Fibroblast of peridontal ligament (primary cell): ENCODE measurements around the gene MUC4.
"Not testable (repeated sequence)": the region's sequence is repeated elsewhere in the genome, so short reads cannot be mapped to it uniquely, and the experiment has no call there.

Experiments
- DNase-seq: peaks from one replicate; pipeline ENCODE4 v3.0.0-alpha.2; 2010; ENCODE audit errors: extremely low read depth

Gene MUC4

DNA sequence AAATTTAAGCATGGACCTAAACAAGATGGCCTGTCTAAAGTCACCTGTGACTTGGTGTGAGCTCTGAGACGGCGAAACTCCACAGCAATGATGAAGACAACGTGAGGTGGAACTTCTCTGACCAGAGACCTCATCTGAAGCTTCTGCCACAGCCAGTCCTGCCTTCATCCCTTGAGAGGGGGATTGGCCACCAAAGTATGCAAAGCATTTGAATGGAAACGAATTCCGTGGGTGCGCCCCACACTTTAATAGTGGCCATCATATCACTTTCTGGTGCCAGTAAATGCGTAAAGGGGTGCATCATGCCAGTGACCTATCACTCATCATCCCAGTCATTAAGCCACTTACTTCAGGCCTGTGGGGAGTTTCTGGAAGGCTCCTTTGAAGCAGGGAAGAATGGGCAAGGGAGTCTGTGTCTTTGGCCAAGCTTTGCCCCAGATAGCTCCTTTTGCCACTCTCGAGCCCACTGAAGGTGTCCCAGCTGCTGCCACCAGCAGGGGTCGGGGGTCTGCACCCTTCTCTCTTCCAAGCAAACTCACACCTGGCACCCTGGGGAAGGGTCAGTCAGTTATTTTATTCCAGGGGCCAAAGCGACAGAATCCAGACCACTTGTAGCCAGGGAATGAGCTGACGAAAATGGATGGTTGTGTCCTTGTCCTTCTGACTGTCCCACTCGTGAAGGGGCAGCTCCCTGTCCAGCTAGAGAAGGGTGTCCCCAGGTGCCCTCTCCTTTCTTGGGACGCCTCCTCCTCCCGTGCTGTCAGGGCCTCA lies 73.3 kb downstream of the MUC4 start:
- DNase-seq: no peak

DNA sequence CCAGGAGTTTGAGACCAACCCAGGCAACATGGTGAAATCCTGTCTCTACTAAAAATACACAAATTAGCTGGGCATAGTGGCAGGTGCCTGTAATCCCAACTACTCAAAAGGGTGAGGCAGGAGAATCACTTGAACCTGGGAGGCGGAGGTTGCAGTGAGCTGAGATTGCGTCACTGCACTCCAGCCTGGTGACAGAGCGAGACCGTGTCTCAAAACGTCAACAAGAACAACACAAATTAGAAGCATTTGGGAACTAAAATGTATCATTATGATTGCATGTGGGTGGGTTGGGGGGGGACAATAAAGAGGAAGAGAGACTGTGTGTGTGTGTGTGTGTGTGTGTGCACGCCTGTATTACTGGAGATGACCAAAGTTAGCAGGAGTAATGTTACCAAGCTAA lies 73.9 kb downstream of the MUC4 start:
- not testable (repeated sequence) for DNase-seq

DNA sequence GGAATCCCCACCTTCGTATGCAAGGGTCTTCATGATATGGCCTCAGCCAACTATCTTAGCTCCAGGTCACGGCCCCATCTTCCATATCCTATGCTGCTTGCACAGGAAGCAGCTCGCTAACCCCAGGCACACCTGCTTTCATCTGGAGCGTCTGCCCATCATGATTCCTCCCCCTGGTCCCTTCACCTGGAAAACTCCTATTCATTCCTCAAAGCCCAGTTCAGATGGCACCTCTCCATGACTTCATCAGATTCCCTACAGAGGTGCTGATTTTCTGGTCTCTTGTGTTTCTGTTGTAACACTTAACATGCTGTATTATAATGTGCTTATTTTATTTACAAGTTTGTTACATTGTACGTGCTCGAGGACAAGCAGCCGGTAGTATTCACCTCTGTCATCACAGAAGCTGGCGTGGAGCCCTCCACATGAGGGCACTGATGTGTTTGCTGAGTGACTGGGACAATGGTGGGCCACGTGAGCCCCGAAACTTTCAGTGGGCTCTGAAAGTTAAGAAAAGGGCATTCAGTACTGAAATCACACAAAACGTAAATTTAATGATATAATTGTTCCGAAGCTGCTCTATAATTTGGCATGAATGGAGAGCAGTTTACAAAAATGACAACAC lies 74.8 kb downstream of the MUC4 start:
- no peak for DNase-seq

DNA sequence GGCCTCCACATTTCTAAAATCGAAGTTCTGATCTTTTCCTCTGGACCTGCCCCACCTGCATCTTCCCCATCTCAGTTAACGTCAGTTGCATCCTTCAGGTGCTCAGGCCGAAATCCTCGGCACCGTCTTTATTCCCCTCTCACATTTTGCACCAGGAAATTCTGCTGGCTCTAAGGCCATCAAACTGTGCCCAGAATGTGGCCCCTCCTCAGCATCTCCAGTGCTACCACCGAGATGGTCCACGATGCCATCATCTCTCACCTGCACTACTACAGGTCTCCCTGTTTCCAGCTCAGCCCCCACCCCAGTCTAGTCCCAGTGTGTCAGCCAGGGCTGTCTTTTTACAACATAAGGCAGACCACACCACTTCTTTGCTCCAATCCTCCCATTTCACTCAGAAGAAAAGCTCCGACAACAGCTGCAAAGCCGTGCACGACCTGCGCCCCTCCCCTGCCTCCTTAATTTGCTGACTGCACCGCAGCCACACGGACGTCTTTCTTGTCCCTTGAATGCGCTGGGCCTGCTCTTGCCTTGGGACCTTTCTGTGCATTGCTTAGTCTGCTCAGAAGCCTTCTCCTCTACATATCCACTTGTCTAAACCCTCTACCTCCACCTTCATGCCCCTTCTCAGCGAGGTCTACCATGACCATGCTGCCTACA lies 76.6 kb downstream of the MUC4 start:
- no peak for DNase-seq

DNA sequence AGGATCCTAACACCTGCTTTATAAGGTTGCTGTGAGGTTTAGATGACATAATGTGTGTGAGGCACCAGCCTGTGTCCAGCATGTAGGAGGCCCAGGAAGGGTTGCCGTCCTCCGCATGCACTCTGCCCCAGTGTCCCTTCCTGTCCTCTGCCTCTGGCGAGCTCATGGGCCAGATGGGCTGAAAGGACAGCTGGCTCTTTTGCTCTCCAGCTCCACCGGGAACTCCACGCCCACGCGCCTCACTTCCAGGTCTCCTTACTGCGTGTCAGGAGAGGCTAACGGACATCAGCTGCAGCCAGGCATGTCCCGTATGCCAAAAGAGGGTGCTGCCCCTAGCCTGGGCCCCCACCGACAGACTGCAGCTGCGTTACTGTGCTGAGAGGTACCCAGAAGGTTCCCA lies 78.8 kb downstream of the MUC4 start:
- no peak for DNase-seq

DNA sequence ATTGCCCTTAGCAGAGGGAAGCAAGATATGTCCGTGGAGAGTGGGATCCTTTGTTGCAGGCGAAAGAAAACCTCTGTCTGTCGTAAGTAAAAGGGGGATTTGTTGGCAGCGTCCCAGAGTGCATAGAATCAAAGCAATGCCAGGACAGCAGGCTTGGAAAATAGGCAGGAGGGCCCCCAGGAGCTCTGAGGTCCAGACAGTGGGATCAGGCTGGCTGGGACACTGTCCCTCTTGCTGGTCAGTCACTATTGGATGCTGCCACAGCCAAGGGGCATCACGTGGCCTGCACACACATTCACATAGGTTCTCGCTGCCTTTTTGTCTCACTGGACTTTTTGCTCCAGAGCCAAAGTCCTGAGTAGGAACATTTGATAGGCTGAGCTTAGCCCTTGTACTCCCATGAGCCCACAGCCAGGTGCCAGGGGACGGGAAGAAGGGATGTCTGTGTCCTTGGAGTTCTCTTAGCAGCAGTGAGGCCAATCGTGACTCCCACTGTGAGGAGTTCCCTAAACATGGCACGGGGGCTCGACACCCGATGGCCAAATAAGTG lies 80.3 kb downstream of the MUC4 start:
- no peak for DNase-seq

DNA sequence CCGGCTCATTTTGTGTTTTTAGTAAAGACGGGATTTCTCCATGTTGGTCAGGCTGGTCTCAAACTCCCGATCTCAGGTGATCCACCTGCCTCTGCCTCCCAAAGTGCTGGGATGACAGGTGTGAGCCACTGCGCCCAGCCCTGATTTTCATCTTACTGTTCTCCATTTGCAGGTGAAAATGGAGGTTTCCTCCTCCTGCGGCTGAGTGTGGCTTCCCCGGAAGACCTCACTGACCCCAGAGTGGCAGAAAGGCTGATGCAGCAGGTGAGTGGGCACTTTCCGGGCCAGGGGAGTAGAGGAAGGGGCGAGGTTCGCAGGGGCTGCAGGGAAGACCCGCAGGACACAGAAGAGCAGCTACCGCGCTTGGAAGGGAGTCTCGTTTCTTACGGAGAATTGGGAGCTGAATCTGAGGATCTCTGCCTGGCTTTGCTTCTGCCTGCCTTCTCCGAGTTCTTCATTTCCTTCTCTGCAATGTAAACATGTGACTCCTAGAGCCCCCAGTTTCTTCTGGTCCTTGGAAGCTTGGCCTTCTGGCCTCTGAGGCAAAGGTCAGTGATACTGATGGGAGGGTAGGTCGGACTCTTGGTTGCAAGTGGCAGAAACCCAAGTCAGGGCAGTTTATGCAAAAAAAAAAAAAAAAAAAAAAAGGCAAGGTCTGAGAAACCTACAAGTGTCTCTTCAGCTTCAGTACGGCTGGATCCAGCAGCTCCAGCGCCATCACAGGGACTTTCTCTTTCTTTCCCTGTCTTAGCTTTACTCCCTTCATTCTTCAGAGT lies 82.1 kb downstream of the MUC4 start:
- DNase-seq: no peak

DNA sequence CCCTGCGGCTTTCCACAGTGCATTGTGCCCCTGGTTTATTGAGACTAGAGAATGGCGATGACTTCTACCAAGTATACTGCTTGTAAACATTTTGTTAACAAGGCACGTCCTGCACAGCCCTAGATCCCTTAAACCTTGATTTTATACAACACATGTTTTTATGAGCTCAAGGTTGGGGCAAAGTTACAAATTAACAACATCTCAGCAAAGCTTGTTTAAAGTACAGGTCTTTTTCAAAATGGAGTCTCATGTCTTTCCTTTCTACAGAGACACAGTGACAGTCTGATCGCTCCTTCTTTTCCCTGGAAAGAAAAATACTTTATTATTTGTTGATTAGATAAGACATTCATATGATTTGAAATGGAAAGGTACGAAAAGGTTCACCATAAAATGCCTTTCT lies 82.9 kb downstream of the MUC4 start:
- DNase-seq: not testable (repeated sequence)

DNA sequence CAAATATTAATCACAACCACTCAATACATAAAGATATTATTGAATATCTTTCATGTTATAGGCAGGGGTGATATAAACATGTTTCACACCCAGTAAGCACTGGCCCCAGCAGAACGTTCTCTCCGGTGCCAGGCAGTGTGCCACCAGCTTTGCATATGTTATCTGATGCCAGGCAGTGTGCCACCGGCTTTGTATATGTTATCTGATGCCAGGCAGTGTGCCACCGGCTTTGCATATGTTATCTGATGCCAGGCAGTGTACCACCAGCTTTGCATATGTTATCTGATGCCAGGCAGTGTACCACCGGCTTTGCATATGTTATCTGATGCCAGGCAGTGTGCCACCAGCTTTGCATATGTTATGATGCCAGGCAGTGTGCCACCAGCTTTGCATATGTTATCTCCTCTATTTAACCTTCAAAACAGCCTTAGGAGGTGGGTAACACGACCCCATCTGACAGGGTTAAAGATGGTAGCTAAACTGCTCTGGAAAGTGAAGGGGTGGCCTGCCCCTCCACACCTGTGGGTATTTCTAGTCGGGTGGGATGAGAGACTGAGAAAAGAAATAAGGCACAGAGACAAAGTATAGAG lies 84.0 kb downstream of the MUC4 start:
- DNase-seq: no peak

DNA sequence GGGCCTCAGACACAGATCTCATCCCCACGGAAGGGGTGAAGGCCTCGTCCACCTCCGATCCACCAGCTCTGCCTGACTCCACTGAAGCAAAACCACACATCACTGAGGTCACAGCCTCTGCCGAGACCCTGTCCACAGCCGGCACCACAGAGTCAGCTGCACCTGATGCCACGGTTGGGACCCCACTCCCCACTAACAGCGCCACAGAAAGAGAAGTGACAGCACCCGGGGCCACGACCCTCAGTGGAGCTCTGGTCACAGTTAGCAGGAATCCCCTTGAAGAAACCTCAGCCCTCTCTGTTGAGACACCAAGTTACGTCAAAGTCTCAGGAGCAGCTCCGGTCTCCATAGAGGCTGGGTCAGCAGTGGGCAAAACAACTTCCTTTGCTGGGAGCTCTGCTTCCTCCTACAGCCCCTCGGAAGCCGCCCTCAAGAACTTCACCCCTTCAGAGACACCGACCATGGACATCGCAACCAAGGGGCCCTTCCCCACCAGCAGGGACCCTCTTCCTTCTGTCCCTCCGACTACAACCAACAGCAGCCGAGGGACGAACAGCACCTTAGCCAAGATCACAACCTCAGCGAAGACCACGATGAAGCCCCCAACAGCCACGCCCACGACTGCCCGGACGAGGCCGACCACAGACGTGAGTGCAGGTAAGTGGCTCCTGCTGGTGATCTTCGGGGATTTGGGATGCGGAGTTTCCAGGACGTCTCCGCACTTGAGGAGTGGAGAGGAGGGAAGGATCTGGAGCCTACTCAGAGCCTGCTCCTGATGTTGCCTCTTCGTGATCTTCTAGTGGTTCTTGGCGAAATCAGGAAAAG lies 85.6 kb downstream of the MUC4 start:
- DNase-seq: not testable (repeated sequence)

DNA sequence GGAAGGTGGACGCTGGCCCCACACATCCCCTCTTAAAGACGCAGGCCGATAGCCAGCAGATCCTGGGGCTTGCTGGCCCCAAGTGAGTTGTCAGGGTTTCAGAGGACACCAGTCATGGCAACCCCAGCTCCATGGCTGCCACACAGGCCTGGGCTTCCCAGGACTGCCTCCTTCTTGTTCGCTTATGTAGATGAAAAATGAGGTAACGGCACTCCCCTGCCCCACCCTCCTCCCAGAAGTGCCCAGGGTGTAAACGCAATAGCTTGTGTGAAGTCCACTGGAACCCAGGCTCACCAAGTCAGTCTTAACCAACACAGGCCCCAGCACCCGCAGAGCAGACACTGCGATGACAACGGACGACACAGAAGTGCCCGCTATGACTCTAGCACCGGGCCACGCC lies 87.4 kb downstream of the MUC4 start:
- not testable (repeated sequence) for DNase-seq

DNA sequence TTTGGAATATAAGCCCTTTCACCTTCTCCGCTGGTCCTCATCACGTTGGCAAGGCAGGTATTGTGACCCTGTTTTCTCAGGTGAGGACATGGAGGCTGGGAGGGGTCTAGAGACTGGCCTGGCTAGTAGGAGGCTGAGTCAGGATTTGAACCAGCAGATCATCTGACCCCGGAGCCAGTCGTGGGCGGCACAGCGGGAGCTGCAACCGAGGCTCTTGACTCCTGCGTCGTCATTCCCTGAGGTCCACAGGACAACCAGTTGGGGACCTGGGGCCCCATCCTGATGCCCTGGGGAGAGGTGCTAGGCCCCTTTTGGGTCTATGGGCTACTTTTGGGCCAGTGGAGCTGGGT lies 88.8 kb downstream of the MUC4 start:
- not testable (repeated sequence) for DNase-seq

DNA sequence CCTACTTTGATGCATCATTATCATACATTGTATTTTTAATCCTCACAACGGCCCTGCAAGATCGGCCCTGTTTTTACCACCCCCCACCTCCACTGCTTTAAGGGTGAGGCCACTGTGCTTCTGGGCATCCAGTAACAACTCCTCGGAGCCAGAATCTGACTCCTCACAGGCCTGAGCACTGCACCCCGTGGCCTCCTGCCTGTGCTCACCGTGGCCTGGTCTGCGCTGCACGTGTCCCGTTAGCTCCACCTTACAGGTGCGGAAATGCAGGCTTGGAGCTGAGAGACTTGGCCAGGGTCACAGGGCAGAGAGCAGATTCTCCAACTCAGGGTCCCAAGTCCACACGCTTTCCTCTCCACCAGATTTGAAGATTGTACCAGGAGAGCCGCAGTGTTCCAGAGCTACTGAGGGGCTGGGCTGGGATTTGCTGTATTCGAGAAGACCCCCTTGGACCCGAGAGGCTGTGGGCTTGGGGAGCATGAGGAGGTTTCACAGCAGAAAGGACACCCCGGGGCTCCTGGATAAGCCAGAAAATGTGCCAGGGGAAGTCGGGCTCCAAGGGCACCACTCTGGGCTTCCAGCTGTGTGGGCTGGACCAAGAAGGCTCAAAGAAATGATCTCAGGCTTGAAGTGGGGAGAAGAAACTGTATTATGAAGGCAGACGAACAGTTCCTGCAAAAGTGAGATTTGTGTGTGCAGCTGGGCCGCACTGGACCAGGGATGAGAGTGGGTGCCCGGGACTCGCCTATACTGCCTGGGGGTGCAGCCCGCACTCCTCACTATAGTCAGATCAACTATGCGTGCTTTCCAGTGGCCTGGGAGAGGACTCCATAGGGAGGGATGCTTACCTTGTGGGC lies 89.4 kb downstream of the MUC4 start:
- not testable (repeated sequence) for DNase-seq

DNA sequence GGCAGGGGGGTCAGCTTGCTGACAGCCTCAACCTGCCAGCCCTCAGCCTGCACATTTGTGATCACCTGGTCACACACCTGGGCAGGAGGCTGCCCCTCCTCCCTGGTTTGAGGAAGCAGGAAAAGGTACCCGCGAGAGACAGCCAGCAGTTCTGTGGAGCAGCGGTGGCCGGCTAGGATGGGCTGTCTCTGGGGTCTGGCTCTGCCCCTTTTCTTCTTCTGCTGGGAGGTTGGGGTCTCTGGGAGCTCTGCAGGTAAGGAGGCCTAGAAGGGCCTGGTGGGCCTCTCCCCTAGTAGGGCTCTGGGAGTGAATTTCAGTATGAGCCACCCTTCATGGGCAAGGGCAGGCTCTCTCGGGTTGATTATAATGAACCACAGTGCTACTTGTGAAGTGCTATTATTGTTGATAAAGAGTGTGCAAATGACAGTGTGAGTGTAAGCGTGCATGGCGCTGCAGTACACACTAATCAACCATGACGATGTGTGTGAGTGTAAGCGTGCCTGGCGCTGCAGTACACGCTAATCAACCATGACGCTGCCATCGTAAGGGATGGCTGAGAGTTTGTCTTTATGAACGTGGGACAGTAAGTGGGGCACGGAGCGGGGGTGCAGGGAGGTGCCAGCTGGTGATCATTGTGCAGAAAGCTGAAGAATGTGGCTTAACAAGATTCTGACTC lies 90.8 kb downstream of the MUC4 start, which contains the start of gene MUC20:
MUC20 (plus strand) TSS at position 148 of the 676 bp plus-strand sequence; CDS start at position 178, 30 bp downstream.
- DNase-seq: not testable (repeated sequence)

DNA sequence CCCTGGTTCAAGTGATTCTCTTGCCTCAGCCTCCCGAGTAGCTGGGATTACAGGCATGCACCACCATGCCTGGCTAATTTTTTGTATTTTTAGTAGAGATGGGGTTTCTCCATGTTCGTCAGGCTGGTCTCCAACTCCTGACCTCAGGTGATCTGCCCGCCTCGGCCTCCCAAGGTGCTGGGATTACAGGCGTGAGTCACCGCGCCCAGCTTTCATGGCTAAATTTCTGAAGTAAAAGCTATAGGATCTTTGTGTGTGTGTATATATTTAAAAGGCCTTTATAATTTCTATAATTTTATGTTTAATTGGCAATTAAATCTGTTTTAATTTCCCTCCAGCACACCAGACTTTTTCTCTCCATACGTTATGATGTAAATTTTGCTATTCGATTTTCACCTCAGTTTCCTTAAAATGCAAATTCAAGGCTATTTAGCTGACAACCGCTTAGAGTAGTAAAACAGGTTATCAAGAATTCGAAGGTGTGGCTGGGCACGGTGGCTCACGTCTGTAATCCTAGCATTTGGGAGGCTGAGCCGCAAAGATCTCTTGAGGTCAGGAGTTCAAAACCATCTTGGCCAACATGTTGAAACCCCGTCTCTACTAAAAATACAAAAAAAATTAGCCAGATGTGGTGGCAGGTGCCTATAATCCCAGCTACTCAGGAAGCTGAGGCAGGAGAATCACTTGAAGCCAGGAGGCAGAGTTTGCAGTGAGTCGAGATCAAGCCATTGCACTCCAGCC lies 92.0 kb downstream of the MUC4 start:
- not testable (repeated sequence) for DNase-seq

DNA sequence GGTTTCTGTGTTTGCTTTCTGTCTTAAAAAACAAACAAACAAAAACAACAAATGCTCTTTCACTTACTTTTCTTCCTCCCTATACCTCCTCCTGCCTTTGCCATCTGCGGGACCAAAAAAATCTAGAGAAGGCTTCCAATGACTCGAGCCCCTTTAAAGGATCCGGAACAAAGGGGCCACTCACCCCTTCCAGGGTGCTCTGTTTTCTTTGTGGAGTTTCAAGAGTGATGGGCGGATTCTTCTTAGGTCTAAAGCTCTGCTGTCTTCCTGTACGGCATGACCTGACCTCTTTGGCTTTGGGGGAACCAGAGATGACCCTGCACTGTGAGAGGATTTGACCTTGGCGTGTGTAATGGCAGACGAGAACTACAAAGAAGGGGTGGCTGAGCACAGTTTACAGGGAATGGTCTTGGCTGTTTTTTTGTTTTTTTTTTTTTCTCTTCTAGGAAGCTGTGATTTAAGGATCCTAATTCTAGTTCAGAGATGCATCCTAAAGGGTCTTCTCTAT lies 93.2 kb downstream of the MUC4 start:
- no peak for DNase-seq

DNA sequence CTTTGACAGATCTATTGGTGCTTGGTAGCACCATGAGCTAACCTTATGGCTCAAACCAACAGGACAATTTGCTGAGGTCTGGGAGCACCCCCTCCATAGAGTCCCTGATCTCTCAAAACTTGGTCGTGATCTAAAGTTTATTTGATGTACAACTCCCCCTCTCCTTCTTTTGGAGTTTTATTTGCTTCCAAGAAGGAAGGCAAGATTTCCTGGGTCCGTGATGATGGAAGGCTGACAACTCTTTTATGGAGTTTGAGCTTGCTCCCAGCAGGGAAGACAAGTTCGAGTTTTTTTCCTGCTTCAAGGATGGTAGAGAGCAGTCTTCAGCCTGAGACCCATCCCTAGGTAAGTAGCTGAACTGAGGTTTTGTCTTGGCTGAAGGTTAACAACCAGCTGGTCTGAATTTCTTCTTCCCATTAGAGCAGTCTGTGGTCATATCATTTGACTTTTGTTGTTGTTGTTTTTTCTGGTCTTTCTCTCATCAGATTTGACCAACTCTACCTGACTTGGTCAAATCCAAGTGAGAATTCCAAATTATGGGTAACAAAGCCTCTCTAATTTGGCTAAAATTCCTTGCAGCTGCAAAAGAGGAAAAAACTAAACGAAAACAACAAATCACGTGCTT lies 93.8 kb downstream of the MUC4 start:
- DNase-seq: no peak

DNA sequence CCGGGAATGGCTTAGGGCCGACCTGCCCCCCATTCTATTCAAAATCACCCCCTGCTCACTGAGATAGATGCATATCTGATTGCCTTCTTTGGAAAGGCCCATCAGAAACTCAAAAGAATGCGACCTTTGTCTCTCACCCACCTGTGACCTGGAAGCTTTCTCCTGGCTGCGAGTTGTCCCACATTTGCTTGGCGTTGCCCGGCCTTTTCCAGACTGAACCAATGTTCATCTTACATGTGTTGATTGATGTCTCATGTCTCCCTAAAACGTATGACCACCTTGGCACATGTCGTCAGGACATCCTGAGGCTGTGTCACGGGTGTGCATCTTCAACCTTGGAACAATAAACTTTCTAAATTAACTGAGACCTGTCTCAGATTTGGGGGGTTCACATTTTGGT lies 94.3 kb downstream of the MUC4 start:
- no peak for DNase-seq
